ENCODE results near the gene MRPL9.

MRPL9 gene

GRCh38 chr1:151737026-151737425 is 26.3 kb downstream of the MRPL9 start:
- in situ Hi-C loops (cut with MboI; ENCODE audit: low sequenced_read_pairs) = loop anchor here (25.0 kb wide), 1 partner anchor 300 kb away; no protein-coding TSS in a partner anchor

- in situ Hi-C loops (cut with MboI; ENCODE audit: low sequenced_read_pairs) = loop anchor here (25.0 kb wide), 1 partner anchor 297 kb away; no protein-coding TSS in a partner anchor
Measured at GRCh38 chr1:151733995-151734394, 29.3 kb downstream of the MRPL9 start.

- in situ Hi-C loops (cut with MboI; ENCODE audit: low sequenced_read_pairs) = loop anchor here (25.0 kb wide), 1 partner anchor 296 kb away; no protein-coding TSS in a partner anchor
Measured at GRCh38 chr1:151733126-151733525, 30.2 kb downstream of the MRPL9 start.

- in situ Hi-C loops (cut with MboI; ENCODE audit: low sequenced_read_pairs) = loop anchor here (25.0 kb wide), 1 partner anchor 293 kb away; no protein-coding TSS in a partner anchor
Measured at GRCh38 chr1:151729966-151730291, 33.4 kb downstream of the MRPL9 start.

GRCh38 chr1:151729157-151729965 is 33.9 kb downstream of the MRPL9 start:
- in situ Hi-C loops (cut with MboI; ENCODE audit: low sequenced_read_pairs) = loop anchor here (25.0 kb wide), 1 partner anchor 292 kb away; no protein-coding TSS in a partner anchor

GRCh38 chr1:151728151-151729054 is 34.9 kb downstream of the MRPL9 start:
- in situ Hi-C loops (cut with MboI; ENCODE audit: low sequenced_read_pairs) = loop anchor here (25.0 kb wide), 1 partner anchor 291 kb away; no protein-coding TSS in a partner anchor

- in situ Hi-C loops (cut with MboI; ENCODE audit: low sequenced_read_pairs) = no loop called here
Measured at GRCh38 chr1:151723726-151724370, 39.4 kb downstream of the MRPL9 start.

GRCh38 chr1:151721788-151722510 is 41.3 kb downstream of the MRPL9 start:
- in situ Hi-C loops (cut with MboI; ENCODE audit: low sequenced_read_pairs) = no loop called here

- in situ Hi-C loops (cut with MboI; ENCODE audit: low sequenced_read_pairs) = no loop called here
Measured at GRCh38 chr1:151720974-151721787, 42.1 kb downstream of the MRPL9 start, which contains the start of gene RIIAD1. Gene RIIAD1, plus strand, starts transcription at chr1:151721522. Its CDS starts 15 bp downstream, at chr1:151721537.

- in situ Hi-C loops (cut with MboI; ENCODE audit: low sequenced_read_pairs) = no loop called here
Measured at GRCh38 chr1:151720554-151720953, 42.7 kb downstream of the MRPL9 start.

GRCh38 chr1:151720125-151720524 is 43.2 kb downstream of the MRPL9 start:
- in situ Hi-C loops (cut with MboI; ENCODE audit: low sequenced_read_pairs) = no loop called here

GRCh38 chr1:151718666-151719065 is 44.6 kb downstream of the MRPL9 start:
- in situ Hi-C loops (cut with MboI; ENCODE audit: low sequenced_read_pairs) = no loop called here

GRCh38 chr1:151718011-151718431 is 45.3 kb downstream of the MRPL9 start:
- in situ Hi-C loops (cut with MboI; ENCODE audit: low sequenced_read_pairs) = no loop called here

GRCh38 chr1:151716771-151717631 is 46.3 kb downstream of the MRPL9 start, which contains the start of gene CELF3:
Gene CELF3, minus strand, starts transcription at chr1:151716803. Its CDS starts 783 bp downstream, at chr1:151716020.
- in situ Hi-C loops (cut with MboI; ENCODE audit: low sequenced_read_pairs) = no loop called here

GRCh38 chr1:151716405-151716762 is 46.9 kb downstream of the MRPL9 start:
- in situ Hi-C loops (cut with MboI; ENCODE audit: low sequenced_read_pairs) = no loop called here

- in situ Hi-C loops (cut with MboI; ENCODE audit: low sequenced_read_pairs) = no loop called here
Measured at GRCh38 chr1:151715726-151716404, 47.4 kb downstream of the MRPL9 start.

GRCh38 chr1:151714820-151715725 is 48.2 kb downstream of the MRPL9 start:
- in situ Hi-C loops (cut with MboI; ENCODE audit: low sequenced_read_pairs) = no loop called here
